HG02884 (cell line): Measurements from ENCODE around the gene CA14.
"Not testable (repeated sequence)": the region's sequence is repeated elsewhere in the genome, so short reads cannot be mapped to it uniquely, and the experiment has no call there.

Experiments used
- ATAC-seq: cut with Tn5 transposase; IDR thresholded peaks from one replicate; pipeline ENCODE4 v1.9.1; 2021; ENCODE audit warnings: mild to moderate bottlenecking, moderate library complexity; ENCODE audit not compliant: unreplicated experiment

The CA14 gene

DNA sequence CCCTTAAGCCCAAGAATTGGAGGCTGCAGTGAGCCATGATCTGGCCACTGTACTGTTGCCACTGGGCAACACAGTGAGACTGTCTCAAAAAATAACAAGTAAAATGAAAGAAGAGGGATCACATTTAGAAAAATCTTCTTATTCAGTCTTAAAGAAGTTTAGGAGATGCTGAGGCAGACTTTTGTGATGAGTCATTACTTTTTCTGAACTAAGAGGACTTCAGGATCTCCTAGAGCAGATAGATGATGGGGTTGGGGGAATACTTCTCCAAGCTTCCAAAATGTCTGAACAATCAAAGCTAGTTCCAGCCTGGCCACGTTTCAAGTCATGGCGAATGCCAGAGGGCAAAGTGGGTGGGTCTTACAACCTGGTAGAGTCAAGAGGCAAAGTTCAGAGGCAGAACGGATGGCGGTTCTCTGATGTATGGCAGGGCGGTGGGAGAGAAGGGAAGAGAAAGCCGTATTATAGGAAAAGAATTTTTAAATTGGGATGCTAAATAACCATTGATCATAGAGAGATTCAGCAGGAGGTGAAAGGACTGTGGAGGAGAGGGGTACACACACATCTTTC, 22.6 kb downstream of the CA14 start:
- no peak for ATAC-seq

GRCh38 chr1:150281221-150281757, 23.7 kb downstream of the CA14 start:
- no peak for ATAC-seq

DNA sequence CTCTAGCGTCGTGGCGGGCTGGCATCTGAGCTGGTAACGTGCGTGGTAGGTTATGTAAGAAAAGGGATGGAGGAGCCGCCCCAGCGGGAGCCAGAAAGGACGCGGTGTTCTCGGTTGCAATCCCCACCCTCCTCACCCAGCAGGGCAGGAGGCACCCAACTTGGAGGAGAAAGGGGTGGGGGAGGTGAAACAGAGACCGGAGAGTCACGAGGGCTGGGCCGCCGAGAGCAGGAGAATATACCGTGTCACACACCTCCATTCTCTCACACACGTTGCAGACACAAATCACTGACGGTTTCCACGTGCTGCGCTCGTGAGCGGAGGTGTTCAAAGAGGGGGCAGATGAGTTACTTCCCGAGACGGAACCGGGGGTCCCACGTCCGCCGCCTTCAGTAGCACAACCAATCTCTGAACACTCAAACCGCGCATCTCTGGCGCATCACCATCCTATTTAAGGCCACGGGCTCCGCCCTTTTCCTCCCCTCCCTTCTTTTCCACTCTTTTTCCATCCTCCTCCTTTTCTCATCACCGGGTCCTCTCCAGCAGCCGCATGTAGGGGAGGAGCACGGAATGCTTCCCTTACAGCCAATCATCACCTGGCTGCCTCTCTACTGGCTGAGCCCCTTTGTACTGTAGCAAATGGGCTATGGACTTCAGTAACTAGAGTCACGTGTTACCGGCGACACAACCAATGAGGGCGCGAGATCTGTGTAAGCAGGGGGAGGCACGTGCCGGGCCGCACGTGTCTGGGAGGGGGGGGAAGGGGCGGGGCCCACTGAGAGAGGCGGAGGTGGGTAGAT, 24.4 kb downstream of the CA14 start, which contains the start of gene CIART:
TSS of gene CIART (plus strand) at position 797 of the 800 bp plus-strand sequence. CDS start 714 bp downstream, outside the sequence.
- ATAC-seq: peak; percentile 76

DNA sequence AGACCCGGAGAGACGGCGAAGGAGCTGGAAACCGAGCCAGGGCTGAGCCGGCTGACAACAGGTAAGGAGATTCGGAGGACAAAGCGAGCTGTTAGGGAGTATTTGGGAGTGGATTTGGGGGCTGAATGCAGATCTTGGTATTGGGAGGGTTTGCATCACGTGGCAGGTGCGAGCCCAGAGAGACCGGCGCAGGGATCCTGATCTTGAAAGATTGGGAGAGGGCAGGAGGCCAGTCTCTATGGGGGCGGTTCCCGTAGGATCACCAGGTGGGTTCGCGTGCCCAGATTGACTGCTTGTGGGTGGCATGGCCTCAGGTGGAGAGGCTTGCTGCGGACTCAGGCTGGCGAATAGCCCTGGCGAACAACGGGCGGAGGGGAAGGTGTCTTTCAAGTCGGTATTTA, 25.0 kb downstream of the CA14 start:
- ATAC-seq: no peak

GRCh38 chr1:150283260-150283659, 25.7 kb downstream of the CA14 start:
- no peak for ATAC-seq

DNA sequence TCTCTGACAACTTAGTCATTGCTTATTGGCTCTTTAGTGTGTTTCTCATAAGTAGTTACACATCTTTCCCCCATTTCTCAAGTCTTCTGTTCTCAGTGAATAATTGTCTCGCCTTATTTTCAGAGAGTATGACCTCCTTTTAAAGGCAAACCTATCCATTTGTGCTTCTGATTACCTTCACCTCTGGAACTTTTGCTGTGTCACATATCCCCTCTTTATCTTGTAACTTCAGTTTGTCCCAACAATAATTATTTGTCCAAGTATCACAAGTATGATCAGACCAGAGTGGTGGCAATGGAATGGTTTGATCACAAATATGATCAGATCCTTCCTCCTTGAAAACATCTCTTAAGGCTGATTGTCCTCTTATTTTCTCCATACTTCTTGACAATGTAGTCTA, 30.8 kb downstream of the CA14 start:
- ATAC-seq: no peak

- no peak for ATAC-seq
Measured at GRCh38 chr1:150288822-150289221, 31.2 kb downstream of the CA14 start.

GRCh38 chr1:150293433-150294253, 36.1 kb downstream of the CA14 start, which contains the start of gene MRPS21:
Gene MRPS21 (plus strand): TSS chr1:150293861. CDS start chr1:150294367, 506 bp downstream.
- ATAC-seq: peak; percentile 87

- no peak for ATAC-seq
Measured at GRCh38 chr1:150295476-150295875, 37.9 kb downstream of the CA14 start.

DNA sequence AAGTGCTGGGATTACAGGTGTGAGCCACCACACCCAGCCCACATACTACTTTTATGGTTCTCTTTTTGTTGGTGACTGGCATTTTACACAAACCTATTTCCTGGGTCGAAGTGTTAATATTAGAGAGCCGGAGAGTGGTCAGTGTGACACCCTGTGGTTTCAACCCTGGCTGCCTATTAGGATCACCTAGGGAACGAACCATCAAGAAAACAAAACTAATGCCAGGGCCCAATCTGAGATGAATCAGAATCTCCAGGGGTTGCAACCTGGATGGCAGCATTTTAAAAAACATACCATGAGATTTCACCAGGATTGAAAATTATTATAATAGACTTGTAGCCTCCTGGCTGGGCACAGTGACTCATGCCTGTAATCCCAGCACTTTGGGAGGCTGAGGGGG, 42.1 kb downstream of the CA14 start:
- no peak for ATAC-seq

DNA sequence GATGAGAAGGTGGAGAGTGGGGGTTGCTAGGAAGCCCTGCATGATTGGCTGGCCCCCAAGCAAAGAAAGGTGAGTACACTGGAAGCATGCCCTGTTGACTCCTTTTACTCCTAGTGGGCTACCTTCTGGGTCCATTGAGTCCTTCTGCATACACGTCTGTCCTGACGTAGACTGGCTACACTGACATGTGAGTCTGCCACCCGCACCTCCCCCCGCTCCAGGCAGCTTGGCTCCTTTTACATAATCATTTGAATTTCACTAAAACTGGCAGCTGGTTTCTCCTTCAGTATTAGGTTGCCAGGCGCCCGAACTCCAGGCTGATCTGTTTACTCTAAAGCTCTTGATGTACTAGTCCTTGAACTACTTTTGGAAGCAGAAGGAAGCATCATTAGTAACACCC, 44.8 kb downstream of the CA14 start:
- ATAC-seq: no peak

- no peak for ATAC-seq
Measured at GRCh38 chr1:150302902-150303301, 45.3 kb downstream of the CA14 start.

DNA sequence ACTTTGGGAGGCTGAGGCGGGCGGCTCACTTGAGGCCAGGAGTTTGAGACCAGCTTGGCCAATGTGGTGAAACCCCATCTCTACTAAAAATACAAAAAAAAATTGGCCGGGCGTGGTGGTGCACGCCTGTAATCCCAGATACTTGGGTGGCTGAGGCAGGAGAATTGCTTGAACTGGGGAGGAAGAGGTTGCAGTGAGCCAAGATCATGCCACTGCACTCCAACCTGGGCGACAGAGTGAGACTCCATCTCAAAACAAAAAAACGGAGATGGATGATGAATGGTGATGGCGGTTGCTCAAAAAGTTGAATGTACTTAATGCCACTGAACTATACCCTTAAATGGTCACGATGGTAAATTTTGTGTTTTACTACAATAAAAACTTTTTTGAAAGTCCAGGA, 51.0 kb downstream of the CA14 start:
- ATAC-seq: not testable (repeated sequence)

- ATAC-seq: no peak
Measured at GRCh38 chr1:150309758-150310508, 52.4 kb downstream of the CA14 start.

GRCh38 chr1:150311762-150312161, 54.2 kb downstream of the CA14 start:
- no peak for ATAC-seq
